Iris pigment epithelial cell (primary cell): ENCODE data around the gene OLR1.
"Not testable (repeated sequence)": the region's sequence is repeated elsewhere in the genome, so short reads cannot be mapped to it uniquely, and the experiment has no call there.

Experiments used
- DNase-seq: peaks from one replicate; pipeline ENCODE4 v3.0.0-alpha.2; 2011; ENCODE audit warnings: low read depth

Gene OLR1

DNA sequence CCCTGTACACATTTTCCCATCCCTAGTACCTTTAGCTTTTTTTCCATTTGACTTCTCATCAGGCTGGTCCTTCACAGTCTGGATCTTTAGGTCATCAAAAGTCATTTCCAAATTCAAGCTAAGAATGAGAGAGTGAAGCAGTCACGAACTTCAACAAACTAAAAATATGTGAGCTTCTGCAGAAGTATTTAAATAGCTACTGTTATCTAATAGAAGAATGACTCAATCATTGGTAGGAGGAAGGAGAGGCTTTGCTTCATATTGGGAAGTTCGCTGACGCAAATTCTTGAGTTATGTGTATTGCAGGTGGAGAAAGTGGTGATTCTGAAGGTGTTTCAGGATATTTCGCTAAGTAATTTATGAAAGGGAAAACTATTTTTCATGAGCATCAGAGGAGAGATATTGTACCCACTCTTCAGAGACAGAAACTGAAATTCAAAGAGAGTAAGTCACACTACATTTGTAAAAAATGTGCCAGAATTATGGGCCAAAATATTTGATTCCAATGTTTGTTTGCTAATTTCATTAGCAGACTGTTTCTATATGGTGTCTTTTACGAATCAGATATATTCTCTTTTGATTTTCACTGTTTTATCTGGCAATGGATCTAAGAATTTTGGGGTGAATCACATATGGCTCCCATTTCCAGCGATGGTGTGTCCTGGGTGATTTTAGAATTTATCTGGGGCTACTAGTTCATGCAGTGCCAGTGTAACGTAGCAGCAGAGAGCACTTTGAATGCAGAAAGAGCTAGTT is at the start of gene OLR1:
Gene OLR1, minus strand, starts transcription at position 160 of the 756 bp plus-strand sequence. Its CDS starts 55 bp downstream, at position 105.
- peak; percentile 65 for DNase-seq

DNA sequence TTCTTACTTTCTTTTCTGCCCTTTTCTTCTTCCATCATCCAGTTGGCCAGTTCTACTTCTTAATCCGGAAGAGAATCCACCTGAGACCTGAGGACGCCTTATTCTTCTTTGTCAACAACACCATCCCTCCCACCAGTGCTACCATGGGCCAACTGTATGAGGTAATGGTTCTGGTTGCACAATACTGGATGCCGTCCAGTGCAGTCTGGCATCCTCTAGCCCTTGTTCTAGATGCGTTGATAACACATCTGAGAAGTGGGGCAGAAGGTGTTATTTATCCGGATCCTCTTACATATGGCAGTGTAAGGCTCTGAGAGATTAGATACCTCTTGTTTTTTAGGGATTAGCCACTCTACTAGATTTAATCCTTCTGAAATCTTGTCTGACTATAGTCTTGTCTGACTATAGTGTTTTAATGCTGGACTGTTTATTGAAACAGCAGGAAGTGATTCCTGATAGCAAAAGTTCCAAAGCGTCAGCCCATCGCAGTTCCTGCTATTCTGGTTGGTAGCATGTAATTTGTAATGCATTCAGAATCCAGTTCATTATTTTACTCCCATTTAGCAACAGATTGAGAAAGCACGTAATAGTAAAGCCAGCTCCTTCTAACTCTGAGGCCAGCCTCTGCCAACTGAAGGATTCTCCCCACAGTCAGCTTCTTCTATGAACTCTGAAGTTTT is 48.6 kb upstream of the OLR1 start:
- peak; percentile 94 for DNase-seq

DNA sequence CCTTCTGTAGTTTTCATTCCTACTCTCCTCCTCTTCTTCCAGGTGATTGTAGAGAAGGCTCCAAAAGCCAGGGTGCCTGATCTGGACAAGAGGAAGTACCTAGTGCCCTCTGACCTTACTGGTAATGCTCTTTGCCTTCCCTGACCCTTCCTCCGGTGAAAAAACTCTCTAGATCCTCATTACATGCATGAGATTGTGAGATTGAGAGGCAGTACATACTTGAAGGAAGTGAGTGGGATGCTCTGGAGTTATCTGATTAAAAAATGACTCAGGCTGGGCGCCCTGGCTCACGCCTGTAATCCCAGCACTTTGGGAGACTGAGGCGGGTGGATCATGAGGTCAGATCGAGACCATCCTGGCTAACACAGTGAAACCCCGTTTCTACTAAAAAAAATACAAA is 46.1 kb upstream of the OLR1 start:
- DNase-seq, result no peak

DNA sequence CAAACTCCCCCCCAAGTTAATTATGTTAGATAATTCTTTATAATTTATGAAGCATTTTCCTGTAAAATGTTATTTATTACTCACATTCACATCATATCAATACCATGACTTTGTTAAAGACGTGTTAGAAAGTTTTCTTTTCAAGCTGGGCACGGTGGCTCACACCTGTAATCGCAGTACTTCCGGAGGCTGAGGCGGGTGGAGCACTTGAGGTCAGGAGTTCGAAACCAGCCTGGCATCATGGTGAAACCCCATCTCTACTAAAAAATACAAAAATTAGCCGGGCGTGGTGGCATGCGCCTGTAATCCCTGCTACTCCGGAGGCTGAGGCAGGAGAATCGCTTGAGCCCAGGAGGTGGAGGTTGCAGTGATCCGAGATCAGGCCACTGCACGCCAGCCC is 44.0 kb upstream of the OLR1 start:
- DNase-seq, result not testable (repeated sequence)

DNA sequence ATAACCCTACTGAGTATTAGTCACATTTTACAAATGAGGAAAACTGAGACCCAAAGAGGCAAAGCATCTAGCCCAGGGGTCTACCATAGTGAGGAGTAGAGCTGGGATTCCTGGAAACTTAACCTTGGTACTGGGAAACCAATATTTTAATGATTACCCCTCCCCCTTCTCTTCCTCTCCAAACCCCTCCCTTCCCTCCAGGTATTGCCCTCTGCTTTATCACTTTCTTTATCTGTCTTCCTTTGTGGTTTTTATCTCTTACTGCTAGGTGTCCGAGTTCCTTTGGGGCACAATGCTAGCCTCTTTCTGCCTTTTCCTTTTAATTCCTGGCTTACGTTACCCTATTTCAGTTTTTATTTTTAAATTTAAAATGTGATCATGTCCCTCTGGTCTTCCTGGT is 43.5 kb upstream of the OLR1 start:
- no peak for DNase-seq

DNA sequence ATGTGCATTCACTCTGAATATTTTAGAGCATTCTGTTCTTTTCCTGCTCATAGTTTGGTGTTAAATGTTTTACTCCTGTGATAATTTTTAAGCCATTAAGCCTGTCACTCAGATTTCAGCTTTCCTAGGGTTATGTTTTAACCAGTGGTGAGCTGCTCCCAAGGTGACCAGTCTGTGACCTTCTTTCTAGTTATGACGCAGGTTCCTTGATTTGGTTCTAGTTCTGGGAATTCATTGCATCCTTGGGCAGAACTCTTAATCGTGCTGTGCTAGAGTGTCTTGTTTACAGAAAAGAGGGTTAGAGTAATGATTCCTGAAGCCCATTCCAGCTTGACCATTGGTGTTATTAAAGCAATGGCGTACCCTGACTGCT is 42.9 kb upstream of the OLR1 start:
- DNase-seq, result peak; percentile 63

DNA sequence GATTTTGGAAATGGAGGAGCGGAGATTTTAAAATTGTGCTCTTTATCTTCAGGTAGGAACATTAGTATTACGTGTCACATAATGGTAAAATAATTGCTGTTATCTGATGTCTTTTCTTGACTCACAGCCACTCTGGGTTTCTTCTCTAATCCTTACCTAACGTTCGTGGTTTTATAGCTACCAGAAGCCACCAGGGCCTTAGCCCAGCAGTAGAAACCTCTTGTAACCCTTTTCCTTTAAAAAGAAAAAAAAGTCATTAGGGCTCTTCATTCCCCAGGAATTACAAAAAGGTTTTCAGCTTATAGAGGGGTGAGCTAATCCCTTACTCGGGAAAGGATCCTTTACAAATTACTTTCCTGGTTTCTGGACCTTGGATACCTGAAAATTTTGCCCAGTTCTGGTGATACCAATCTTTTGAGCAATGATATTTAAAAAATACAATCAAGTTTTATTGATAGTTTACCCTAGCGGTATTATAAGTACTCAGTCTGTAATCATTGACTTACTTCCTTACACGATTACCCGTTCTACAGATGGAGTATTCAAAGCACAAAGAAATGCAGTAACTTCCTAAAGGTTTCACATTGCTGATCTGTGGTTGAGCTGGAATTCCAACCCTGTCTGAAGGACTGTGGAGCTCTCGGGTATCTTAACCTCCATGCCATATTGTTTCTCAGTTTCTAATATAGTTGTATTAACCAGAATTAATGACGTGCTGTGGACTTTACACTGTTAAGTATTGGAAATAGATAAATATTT is 42.4 kb upstream of the OLR1 start:
- DNase-seq, result peak; percentile 88

DNA sequence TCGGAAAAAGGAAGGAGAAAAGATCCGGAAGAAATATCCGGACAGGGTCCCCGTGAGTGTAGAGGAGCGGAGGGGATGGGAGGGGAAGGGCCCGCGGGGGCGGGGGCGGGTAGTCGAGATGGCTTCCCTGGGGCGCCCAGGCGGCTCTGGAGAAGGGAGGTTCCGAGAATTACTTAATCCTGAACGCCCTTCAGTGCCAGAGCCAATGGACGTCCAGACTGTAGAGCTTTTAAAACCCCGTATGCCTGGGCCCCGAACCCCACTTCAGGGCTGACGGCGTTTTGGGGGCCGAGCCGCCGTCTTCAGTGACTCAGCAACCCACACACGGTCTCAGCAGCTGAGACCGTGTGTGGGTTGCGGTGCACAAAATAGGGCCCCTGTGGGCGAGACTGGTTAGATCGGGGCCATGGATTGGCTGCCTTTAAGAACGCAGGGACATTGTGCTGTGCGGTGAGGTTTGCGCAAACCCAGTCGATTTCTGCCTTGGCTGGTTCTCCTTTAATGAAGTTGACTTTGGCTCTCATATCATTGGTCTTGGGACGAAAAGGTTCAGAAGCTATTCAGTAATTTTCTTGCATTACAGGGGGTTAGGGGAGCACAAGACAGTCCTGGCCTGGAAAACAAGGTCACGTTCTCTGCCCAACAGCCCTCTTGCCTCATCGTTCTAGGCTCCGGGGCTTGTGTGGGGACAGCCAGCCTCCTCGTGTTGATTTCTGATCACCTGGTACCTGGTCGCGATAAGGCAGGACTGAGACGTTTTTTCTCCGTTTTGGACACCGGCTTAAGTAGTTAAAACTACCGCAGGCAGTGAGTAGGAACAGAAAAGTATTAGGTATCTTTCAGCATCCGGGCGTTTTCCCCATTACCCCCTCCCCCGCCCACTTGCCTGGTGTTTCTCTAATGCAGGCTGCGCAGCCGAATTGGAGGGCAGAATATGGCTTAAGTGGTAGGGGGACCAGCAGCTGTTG is 41.5 kb upstream of the OLR1 start:
- DNase-seq, result peak; percentile 96

DNA sequence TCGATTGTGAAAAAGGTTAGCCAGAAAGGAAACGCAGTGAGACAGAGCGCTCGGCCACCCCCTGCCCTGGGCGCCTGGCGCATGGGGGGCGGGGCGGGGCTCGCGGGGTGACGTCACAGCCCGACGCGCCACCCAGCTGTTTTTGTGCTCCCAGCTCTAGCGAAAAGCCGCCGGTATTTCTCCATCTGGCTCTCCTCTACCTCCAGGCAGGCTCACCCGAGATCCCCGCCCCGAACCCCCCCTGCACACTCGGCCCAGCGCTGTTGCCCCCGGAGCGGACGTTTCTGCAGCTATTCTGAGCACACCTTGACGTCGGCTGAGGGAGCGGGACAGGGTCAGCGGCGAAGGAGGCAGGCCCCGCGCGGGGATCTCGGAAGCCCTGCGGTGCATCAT is 40.8 kb upstream of the OLR1 start, which contains the start of gene GABARAPL1:
Gene GABARAPL1, plus strand, starts transcription at position 139 of the 393 bp plus-strand sequence. Its CDS starts 253 bp downstream, at position 392.
- peak; percentile 87 for DNase-seq

DNA sequence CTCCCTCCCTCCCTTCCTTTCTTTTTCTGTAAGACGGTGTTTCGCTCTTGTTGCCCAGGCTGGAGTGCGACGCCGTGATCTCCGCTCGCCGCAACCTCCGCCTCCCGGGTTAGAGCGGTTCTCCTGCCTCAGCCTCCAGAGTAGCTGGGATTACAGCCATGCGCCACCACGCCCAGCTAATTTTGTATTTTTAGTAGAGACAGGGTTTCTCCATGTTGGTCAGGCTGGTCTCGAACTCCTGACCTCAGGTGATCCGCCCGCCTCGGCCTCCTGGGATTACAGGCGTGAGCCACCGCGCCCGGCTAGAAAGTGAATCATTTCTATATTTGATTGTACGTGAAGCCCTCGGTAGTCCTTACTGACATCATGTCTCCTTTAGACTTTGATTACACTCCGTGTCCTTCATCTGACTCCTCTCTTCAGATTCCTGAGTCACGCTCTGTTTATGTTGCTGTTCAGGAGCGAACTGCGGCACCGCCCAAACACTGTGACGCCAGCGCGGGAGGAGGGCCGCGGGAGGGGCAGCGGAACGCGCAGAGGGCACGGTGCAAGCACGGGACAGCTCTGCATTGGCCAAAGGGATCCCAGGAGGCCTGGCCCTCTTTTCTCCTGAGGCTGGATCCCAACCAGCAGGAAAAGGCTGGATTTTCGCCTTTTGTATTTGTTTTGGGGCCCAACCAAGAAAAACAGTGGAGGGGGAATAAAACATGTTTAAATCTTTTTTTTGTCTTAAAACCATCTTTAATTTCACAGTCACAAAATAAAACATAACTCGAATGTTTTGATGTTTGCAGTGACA is 40.2 kb upstream of the OLR1 start:
- DNase-seq, result peak; percentile 100

DNA sequence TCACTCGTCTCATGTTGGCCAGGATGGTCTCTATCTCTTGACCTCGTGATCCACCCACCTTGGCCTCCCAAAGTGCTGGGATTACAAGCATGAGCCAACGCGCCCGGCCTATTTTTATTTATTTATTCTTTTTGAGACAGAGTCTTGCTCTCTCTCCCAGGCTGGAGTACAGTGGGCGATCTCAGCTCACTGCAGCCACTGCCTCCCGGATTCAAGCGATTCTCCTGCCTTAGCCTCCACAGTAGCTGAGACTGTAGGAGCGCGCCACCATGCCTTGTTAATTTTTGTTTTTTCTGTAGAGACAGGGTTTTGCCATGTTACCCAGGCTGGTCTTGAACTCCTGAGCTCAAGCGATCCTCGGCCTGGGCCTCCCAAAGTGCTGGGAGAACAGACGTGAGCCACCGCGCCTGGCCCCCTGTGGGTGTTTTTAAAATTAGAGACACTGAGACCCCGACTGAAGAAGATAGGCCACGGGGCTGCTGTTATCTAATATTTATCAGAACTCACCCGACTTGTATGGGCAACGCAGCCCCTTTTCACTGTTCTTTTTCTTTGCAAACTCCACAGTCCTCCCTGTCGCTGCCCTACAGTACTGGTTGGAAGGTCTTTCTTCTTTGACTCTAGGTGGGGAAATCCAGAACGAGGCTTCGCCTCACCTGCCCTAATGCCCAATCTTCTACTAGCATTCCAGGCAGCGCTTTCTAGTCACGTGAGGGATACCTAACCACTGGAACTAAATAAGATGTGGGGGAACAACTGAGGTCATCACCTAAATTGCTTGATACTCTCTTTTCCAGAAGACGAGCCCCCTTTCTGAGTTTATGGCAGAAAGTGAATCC is 39.4 kb upstream of the OLR1 start:
- DNase-seq, result no peak

DNA sequence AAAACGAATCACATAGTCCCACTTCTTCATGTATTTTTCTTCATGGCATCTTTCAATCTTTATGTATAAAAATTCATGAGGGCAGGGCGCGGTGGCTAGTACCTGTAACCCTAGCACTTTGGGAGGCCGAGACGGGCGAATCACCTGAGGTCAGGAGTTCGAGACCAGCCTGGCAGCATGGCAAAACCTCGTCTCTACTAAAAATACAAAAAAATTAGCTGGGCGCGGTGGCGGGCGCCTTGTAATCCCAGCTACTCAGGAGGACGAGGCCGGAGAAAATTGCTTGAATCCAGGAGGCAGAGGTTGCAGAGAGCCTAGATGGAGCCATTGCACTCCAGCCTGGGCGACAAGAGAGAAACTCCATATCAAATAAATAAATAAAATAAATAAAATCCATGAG is 38.3 kb upstream of the OLR1 start:
- DNase-seq, result no peak

DNA sequence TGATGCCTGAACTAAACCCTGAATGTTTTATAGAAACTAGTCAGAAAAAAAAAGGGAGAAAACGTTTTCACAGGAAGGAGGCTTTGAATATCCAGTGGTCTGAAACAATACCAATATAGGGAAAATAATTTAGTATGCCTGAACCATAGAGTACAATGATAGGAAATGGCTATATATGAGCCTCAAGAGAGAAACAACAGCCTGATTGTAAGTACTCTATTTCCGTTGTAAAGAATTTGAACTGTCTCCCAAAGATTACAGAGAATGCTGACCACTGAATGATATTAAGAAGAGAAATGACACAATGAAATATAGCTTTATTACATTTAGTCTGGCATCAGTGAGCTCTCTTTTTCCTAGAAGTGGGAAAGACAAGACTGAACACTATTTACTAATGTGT is 35.2 kb upstream of the OLR1 start:
- DNase-seq, result no peak

DNA sequence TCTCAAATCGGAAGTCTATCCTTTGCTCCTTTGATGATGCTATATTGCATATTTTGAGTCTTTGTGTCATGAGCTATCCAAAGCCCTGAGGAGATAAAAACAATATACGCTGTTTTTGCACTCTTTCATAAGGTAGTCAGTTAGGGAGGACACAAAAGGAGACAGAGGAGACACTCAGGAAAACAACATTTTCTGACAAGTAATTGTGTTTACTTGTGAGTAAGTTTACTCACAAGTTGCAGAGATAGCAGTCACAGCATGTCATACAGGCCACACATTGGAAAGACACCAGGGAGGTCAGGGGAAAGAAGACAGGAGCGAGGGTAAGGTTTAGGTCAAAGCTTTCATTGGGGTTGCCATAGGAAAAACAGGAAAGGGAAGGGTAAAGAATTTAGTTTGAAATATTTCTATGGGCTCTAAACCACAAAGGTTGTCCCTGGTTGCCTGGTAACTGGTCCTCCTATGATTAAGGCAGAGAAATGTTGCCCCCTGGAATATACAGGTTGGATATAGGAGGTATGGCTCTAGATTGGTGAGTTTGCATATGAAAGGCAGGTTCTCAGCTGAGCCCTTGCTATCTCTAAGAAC is 33.4 kb upstream of the OLR1 start:
- peak; percentile 82 for DNase-seq

DNA sequence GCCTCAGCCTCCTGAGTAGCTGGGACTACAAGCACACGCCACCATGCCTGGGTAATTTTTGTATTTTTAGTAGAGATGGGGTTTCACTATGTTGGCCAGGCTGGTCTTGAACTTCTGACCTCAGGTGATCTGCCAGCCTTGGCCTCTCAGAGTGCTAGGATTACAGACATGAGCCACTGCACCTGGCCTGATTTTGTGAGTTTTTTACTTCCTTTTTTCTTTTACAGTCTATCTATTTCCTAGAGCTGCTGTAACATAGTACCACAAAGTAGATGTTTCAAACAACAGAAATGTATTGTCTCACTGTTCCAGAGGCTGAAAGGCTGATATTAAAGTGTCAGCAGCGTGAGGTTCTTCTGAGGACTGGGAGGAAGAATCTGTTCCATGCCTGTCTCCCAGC is 32.6 kb upstream of the OLR1 start:
- DNase-seq, result not testable (repeated sequence)

DNA sequence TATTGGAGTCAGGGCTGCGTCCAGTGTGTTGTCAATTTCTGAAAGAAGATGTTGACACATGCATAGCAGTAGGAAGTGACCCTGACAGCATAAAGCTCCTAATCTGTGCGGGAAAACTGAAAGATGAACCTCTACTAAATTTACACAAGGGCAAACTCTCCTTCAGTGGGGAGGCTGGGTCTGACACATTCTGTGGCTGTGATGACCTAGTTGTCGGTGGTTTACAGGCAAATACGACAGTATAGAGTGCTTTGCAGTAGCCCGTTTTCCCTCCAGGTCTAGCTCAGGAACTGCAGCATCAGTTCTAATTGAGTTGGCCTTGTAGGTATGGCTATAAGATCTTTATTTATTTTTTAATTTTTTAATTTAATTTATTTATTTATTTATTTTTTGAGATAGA is 25.9 kb upstream of the OLR1 start:
- no peak for DNase-seq

DNA sequence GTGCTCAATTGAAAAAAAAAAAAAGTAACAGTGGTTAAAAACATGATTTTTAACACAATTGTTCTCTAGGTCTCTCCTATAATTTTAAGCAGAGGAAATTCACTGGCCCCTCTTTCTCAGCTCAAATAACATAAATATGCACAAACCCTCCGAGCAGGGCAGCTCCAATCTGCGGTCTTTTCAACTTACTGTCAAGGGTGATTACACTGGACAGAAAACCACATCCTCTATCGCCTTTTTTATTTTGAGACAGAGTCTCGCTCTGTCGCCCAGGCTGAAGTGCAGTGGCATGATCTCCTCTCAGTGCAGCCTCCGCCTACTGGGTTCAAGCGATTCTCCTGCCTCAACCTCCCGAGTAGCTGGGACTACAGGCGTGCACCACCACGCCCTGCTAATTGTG is 24.3 kb upstream of the OLR1 start:
- DNase-seq, result no peak

DNA sequence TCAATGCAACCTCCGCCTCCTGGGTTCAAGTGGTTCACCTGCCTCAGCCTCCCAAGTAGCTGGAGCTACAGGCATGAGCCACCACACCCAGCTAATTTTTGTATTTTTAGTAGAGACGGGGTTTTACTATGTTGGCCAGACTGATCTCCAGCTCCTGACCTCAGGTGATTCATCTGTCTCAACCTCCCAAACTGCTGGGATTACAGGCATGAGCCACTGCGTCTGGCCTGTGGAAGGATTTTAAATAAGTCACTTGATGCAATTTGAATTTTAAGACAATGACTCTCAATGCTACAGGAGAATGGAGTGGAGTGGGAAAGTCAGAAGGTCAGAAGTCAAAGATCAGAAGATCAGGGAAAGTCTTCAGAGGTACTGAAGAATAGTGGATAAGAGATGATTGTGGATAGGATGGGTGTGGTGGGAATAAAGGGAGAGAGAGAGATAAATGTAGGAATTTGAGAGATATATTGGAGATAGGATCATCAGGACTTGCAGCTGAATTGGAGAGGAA is 22.3 kb upstream of the OLR1 start:
- peak; percentile 51 for DNase-seq

DNA sequence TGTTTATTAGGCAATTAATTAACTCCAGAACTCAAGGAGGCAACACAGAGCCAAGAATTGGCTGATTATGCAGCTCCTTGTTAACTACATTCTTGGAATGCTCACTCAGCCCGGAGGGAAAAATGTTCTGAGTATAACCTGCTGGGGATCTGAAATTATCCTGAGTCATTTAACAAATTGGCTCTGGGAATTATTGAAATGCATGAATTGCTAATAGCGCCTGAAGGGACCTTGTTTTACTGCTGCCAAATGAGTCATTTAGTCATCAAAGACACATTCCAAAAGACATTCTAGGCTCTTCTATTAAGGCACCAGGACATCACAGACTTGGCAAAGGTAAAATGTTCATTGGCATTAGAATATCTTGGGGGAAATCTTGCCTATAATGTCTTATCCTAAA is 19.9 kb upstream of the OLR1 start:
- DNase-seq, result peak; percentile 62
